Measurements from ENCODE around the gene GTPBP10. TPM values are rescaled to one million over a fixed set of nuclear protein-coding genes. Genes with fewer than 3 reads are reported as not detected.

Gene GTPBP10
- total and polyA plus RNA-seq, 9 of the 15 experiments (the other 6 are each of a cell fraction or from before 2014, with no cell fraction given): 34.6 to 89.8 (median 76.4) TPM

GRCh38 chr7:90403174-90404113 is 56.9 kb downstream of the GTPBP10 start, which contains the start of gene CLDN12 (continued):
- TF ChIP-seq E2F5 (CRISPR knock-in tag; IDR thresholded peaks at IDR 0.05) (no peak), ZNF232 (CRISPR knock-in tag; IDR thresholded peaks at IDR 0.05) (no peak), ZBTB34 (CRISPR knock-in tag; IDR thresholded peaks at IDR 0.05) (0 out of 2 replicates have a peak, but pooled peaks have one; percentile 54), HMGXB4 (CRISPR knock-in tag; IDR thresholded peaks at IDR 0.05) (no peak), TAF9B (IDR thresholded peaks at IDR 0.05; ENCODE audit: partially characterized antibody) (peak; percentile 67), RUNX1 (IDR thresholded peaks at IDR 0.05; ENCODE audit: low read depth) (no peak), BACH1 (tag; IDR thresholded peaks at IDR 0.05) (no peak), HNRNPK (IDR thresholded peaks at IDR 0.05; ENCODE audit: low read depth, low read length, poor library complexity, severe bottlenecking) (no peak), ZNF431 (CRISPR knock-in tag; IDR thresholded peaks at IDR 0.05) (no peak), ZNF384 (IDR thresholded peaks at IDR 0.05; ENCODE audit: low read depth, low read length) (no peak), ATF2 (CRISPR knock-in tag; IDR thresholded peaks at IDR 0.05) (no peak), RFX5 (IDR thresholded peaks at IDR 0.05; ENCODE audit: low read depth, low read length) (no peak), NR1H2 (CRISPR knock-in tag; IDR thresholded peaks at IDR 0.05) (no peak), HINFP (tag; conservative IDR thresholded peaks at IDR 0.05; ENCODE audit: low read depth) (no peak), OTX1 (CRISPR knock-in tag; IDR thresholded peaks at IDR 0.05) (no peak), TFAM (CRISPR knock-in tag; conservative IDR thresholded peaks at IDR 0.05) (no peak), ZNF699 (CRISPR knock-in tag; IDR thresholded peaks at IDR 0.05; ENCODE audit: insufficient replicate concordance) (no peak), POLR2H (tag; IDR thresholded peaks at IDR 0.05; ENCODE audit: low read depth) (peak; percentile 74; the same call in 1 of the 2 replicates), SMAD1 (IDR thresholded peaks at IDR 0.05; ENCODE audit: low read depth, low read length, partially characterized antibody) (peak; percentile 72)
